Stimulated activated CD4-positive, alpha-beta T cell treated with anti-CD3 and anti-CD28 coated beads, TNF-alpha, amount 100 ng/mL, for 1 hour (primary cell): ENCODE results near the gene C12orf42.

Experiments used
- DNase-seq, 3 donors: peaks; one replicate each; pipeline ENCODE4 v3.0.0-alpha.2; 2020; ENCODE audit warnings: low read depth in 3 of 3, low spot score in 1 of 3

C12orf42 gene

GRCh38 chr12:103495469-103496456 is at the start of gene C12orf42:
Gene C12orf42 (minus strand): TSS chr12:103495968. CDS start chr12:103478426, 17,542 bp downstream.
- DNase-seq, result peak in 1 of 3 donors; percentile 36

GRCh38 chr12:103542078-103542477 is 46.3 kb upstream of the C12orf42 start:
- DNase-seq, result no peak

GRCh38 chr12:103540319-103540718 is 44.6 kb upstream of the C12orf42 start:
- no peak for DNase-seq

DNA sequence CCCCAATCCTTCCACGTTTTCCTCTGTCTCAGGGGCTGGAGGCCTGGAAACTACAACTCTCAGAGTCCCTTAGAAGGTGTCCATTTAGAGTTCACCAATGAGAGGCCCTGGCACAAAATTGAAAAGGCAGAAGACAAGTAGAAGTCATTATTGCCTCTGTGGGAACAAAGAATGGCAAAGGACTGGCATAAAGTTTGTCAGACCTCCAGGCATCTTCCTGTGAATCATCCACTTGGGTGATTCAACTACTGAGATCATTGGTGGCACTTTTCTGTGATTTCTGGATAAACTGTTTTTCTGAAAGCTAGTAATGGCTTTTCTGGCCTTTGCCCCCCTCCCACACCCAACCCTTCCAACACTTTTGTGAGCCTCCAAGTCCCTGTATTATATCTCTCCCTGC is 42.6 kb upstream of the C12orf42 start:
- no peak for DNase-seq

- DNase-seq, result no peak
These were observed 34.7 kb upstream of the C12orf42 start for GRCh38 chr12:103530307-103531066.

GRCh38 chr12:103529306-103529705 is 33.5 kb upstream of the C12orf42 start:
- no peak for DNase-seq

DNA sequence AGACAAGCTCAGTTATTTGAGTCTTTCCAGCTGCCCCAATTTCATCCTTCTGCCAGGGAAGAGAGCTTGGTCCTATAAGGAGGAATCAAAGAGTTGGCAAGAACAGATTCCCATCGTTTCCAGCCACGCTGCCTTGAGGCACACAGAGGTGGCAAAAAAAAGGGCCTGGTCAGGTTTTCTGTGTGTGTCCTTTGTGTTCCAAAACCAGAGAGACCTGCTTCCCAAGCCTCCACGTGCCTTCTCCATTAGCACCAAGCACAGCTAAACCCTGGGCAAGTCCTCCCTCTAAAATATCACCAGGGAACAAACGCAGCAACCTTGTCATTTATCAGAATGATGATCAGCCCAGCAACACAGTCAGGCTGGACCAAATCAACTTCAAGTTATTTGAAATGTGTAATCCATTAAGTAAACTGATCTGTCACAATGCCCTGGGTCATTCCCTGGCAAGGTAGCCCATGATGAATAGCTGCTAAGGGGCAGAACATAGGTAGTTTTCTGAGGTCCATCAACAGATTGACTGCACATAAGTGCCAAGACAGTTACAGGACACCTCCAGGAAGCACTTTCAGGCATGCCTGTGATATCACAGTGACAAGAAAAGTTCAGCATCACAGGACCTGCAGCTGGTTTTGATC is 28.6 kb upstream of the C12orf42 start:
- DNase-seq, result no peak

GRCh38 chr12:103523771-103524170 is 28.0 kb upstream of the C12orf42 start:
- no peak for DNase-seq

GRCh38 chr12:103520686-103521215 is 25.0 kb upstream of the C12orf42 start:
- DNase-seq, result no peak

- DNase-seq, result no peak
These were observed 23.9 kb upstream of the C12orf42 start for GRCh38 chr12:103519632-103520031.

DNA sequence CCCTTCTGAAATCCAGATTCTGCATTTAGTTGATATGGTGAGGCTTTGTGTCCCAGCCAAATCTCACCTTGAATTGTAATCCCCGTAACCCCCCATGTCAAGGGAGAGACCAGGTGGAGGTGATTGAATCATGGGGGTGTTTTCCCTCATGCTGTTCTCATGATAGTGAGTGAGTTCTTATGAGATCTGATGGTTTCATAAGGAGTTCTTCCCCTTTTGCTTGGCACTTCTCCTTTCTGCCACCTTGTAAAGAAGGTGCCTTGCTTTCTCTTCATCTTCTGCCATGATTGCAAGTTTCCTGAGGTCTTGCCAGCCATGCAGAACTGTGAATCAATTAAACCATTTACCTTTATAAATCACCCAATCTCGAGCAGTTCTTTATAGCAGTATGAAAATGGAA is 23.1 kb upstream of the C12orf42 start:
- DNase-seq, result no peak

DNA sequence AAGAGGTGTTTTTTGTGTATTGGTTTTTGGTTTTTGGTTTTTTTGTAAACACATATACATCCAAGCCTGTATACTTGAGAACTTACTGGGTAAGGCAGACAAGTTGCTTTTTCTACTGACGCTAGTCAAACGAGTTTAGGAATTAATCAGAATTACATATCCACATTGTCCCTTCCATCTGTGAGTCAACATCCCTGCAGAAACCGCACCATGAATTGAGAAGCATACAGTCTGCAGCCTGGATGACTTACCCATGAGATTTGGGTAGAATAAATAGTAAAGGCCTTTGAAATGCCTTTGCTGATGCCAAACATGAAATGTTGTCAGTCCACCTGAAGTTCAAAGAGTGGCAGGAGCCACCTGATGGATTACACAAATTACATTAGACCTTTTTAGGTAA is 21.4 kb upstream of the C12orf42 start:
- no peak for DNase-seq

DNA sequence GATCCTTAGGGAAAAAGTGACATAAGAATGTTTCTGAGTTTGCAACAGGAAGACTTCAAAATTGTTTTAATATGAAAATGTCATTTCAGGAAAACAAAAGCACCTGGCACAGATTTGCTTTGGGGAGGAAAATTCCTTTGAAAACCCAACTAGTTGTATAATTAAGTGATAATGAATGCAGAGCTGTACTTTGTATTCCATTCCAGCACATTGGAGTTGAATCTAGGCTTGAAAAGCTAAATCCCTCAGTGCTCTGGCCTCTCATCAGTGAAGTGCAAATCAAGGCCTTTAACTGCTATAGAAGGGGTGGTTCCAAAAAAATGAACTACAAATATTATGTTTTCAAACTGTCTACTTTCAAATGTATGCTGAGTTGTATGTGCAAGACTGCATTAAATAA is 19.6 kb upstream of the C12orf42 start:
- no peak for DNase-seq

GRCh38 chr12:103513875-103514274 is 18.1 kb upstream of the C12orf42 start:
- no peak for DNase-seq

GRCh38 chr12:103505371-103506236 is 9.8 kb upstream of the C12orf42 start:
- no peak for DNase-seq

DNA sequence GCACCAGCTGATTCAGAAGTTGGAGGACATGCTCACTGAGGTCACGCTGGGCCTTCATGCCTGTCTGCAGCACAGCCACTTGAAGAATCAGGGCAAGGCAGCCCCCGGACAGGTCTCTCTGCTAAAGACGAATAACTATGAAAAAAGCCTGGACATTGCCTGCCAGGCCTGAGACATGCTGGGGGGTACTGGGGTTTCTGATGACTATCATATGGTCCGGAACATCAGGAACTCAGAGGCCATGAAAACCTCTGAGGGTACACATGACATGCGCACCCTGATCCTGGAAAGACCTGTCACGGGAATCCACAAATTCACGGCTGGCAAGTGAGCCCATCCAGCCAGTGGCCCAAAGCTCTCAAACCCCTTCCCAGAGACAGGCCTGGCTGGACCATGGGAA is 8.8 kb upstream of the C12orf42 start:
- no peak for DNase-seq

DNA sequence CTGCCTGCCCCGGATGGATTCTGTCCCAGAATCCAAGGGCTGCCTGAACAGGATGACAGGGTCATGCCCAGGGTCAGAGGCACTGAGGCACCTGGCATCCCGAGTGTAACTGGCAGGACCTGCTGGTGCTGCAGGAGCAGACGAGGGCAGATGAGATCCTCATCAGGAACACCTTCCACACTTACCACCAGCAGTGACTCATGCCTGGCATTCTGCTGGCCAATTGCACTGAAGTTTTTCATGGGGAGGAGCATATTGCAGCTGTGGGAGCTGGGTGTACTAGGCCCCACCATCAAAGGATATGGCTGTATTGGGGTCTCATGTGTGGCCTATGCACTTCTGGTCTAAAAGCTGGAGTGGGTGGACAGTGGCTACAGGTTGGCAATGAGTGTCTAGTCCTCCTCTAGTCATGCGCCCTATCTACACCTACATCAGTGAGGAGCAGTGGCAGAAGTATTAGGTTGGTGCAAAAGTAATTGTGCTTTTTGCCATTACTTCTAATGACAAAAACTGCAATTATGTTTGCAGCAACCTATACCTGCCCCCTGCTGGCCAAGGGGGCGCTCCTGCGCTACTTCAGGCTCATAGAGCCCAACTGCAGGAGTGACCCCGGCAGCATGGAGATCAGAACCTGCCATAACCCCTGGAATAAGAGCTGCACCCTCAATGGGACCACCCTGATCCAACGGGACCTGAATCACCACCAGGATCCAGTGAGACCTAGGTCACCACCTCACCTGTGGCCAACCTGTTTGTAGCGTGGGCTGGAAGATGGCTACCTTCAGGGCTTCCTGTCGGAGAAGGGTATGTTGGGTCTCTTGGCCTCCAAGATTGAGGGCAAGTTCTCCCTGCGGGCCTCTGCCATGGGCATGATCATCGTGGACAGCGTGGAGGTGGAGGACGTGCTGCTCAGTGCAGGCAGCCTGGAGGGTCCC is 8.0 kb upstream of the C12orf42 start:
- peak in 1 of 3 donors; percentile 37 for DNase-seq

- no peak for DNase-seq
These were observed 5.7 kb upstream of the C12orf42 start for GRCh38 chr12:103501447-103501846.

- no peak for DNase-seq
These were observed 3.8 kb upstream of the C12orf42 start for GRCh38 chr12:103499571-103499970.
